Left ventricle myocardium inferior (tissue), 1 donor: ENCODE results near the gene MGMT. TPM values are rescaled to one million over a fixed set of nuclear protein-coding genes. Genes with fewer than 3 reads are reported as not detected.

Source experiments
- DNase-seq: peaks from one replicate; pipeline ENCODE4 v3.0.0-alpha.2; 2020
- H3K27ac ChIP-seq: fragments of 200-600 bp; replicated peaks from 2 replicates; pipeline ENCODE4 v1.8.0; 2021
- H3K27me3 ChIP-seq: fragments of 200-600 bp; 2 replicates; pipeline ENCODE4 v1.8.0; 2021; ENCODE audit warnings: low read depth
- H3K36me3 ChIP-seq: fragments of 200-600 bp; 2 replicates; pipeline ENCODE4 v1.8.0; 2021
- H3K4me1 ChIP-seq: fragments of 200-600 bp; 2 replicates; pipeline ENCODE4 v1.8.0; 2021
- H3K4me3 ChIP-seq: fragments of 200-600 bp; 2 replicates; pipeline ENCODE4 v1.8.0; 2021; ENCODE audit warnings: mild to moderate bottlenecking, moderate library complexity
- H3K9me3 ChIP-seq: fragments of 200-600 bp; replicated peaks from 2 replicates; pipeline ENCODE4 v1.8.0; 2021
- CTCF ChIP-seq: fragments of 200-600 bp; IDR thresholded peaks from 2 replicates; pipeline ENCODE4 v1.8.0; 2021; ENCODE audit warnings: antibody characterized with exemption, mild to moderate bottlenecking, borderline replicate concordance
- intact Hi-C: fragments of 100-400 bp; cut with micrococcal nuclease; formaldehyde crosslinking; loops from one replicate; pipeline ENCODE4 v1.11.0; 2022
- total RNA-seq: library from RNA; stranded (reverse); fragmentation: NEBNext Ultra II Directional; extraction: Animal tissue kit (Norgen Biotek cat#: 25700); gene quantifications from one replicate; pipeline ENCODE4 v1.2.1, GENCODE V29; 2021
- donor health status: DM: no; HTN: yes; CAD: no; lungs with severe emphysema.

The MGMT gene
- total RNA-seq, 1 donor from 2014 or later, result 15.4 TPM

GRCh38 chr10:129509835-129510234 is 42.8 kb downstream of the MGMT start:
- no peak overlapping the region for H3K27ac ChIP-seq
- H3K9me3 ChIP-seq, result peaks cover 5% of the 10 kb centered on the region
- H3K27me3 ChIP-seq, result no peaks in the 10 kb centered on the region
- no peaks in the 10 kb centered on the region for H3K4me1 ChIP-seq
- H3K36me3 ChIP-seq, result no peaks in the 10 kb centered on the region
- no peak for DNase-seq
- no peak for TF ChIP-seq CTCF
- intact Hi-C loops, result no loop called here
- no peak overlapping the region for H3K4me3 ChIP-seq

- H3K4me3 ChIP-seq, result no peak overlapping the region
- no peak for TF ChIP-seq CTCF
- no peak for DNase-seq
- intact Hi-C loops, result no loop called here
- peaks cover 5% of the 10 kb centered on the region for H3K9me3 ChIP-seq
- no peaks in the 10 kb centered on the region for H3K27me3 ChIP-seq
- H3K4me1 ChIP-seq, result no peaks in the 10 kb centered on the region
- H3K36me3 ChIP-seq, result no peaks in the 10 kb centered on the region
- H3K27ac ChIP-seq, result no peak overlapping the region
Observed at GRCh38 chr10:129511086-129511485, 44.0 kb downstream of the MGMT start.

- Histone ChIP-seq H3K4me3 (no peak overlapping the region), H3K36me3 (no peaks in the 10 kb centered on the region), H3K27ac (no peak overlapping the region), H3K9me3 (peaks cover 5% of the 10 kb centered on the region), H3K4me1 (no peaks in the 10 kb centered on the region), H3K27me3 (no peaks in the 10 kb centered on the region)
- no peak for DNase-seq
- no peak for TF ChIP-seq CTCF
- intact Hi-C loops, result no loop called here
Observed at GRCh38 chr10:129511758-129512157, 44.7 kb downstream of the MGMT start.

- DNase-seq, result no peak
- no peaks in the 10 kb centered on the region for H3K9me3 ChIP-seq
- H3K4me3 ChIP-seq, result no peak overlapping the region
Observed at GRCh38 chr10:129513312-129513711, 46.3 kb downstream of the MGMT start.

GRCh38 chr10:129514568-129515451 is 47.8 kb downstream of the MGMT start:
- H3K36me3 ChIP-seq, result no peaks in the 10 kb centered on the region
- no peak overlapping the region for H3K4me3 ChIP-seq
- intact Hi-C loops, result no loop called here
- H3K9me3 ChIP-seq, result no peaks in the 10 kb centered on the region
- H3K27me3 ChIP-seq, result no peaks in the 10 kb centered on the region
- peaks cover 10% of the 10 kb centered on the region for H3K4me1 ChIP-seq
- DNase-seq, result no peak
- TF ChIP-seq CTCF, result no peak
- no peak overlapping the region for H3K27ac ChIP-seq

More at GRCh38 chr10:129513312-129513711, 46.3 kb downstream of the MGMT start:
- no peak for TF ChIP-seq CTCF
- Histone ChIP-seq H3K36me3 (no peaks in the 10 kb centered on the region), H3K4me1 (peaks cover 10% of the 10 kb centered on the region), H3K27me3 (no peaks in the 10 kb centered on the region), H3K27ac (no peak overlapping the region)
- intact Hi-C loops, result no loop called here
